ENCODE data around the gene MYCBP2.
A peak's percentile ranks its signal among the peaks of the same experiment; 100 is the strongest.

The MYCBP2 gene

DNA sequence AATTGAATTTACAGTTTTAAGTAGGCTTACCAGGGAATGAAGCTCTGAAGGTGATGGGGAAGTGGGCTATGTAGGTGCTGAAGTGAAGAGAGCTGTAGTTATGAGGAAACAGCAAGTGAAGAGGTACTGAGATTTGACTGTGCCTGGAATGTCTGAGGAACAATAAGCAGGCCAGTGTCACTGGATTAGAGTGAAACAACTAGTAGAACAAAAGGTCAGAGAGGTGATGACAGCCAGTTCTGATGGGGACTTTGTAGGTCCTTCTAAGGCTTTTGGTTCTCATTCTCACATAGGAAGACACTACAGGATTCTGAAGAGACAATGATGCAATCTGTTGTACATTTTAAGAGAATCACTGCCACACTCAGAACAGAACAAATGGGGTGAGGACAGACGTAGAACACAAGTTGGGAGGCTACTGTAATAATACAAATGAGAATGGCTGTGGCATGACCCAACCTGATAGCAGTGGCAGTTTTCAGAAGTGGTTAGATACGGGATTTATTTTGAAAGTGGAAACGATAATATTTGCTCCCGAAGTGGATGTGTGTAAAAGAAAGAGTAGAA lies 130.8 kb downstream of the MYCBP2 start:
- ATAC-seq (ENCODE audit: low read depth), result no peak; the same call in 2 of the 3 replicates
- H3K4me1 ChIP-seq (ENCODE audit: insufficient read depth, poor library complexity, severe bottlenecking), result no peaks in the 10 kb centered on the region
- DNase-seq (ENCODE audit: low spot score), result no peak

DNA sequence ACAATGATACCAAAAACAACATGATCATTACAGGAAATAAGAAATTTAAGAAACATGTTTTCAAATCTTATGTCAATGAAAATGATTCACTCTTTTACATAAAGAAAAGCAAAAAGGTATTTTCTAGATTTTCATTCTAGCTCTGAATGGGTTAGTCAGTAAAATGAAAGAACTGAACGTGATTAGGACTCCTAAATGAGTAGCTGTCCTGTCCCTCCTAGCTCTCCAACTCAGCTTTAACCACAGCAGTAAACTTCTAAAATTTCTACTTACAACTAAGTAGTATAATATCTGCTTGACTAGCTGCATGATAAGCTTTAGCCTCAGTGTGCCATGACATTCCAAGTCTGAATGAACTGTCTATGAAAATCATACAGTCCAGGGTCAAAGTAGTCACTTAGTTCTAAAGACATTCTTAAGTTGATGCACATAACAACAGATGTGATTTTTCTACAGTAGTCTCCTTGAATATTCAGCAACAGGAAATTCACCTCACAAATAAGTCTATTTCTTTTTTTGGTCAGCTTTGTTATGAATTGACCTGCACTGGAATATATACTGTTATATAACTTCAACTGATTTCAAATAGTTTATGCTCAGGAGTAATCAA lies 136.4 kb downstream of the MYCBP2 start:
- Histone ChIP-seq H3K4me3 (ENCODE audit: severe bottlenecking) (no peak overlapping the region), H3K27ac (ENCODE audit: poor library complexity, severe bottlenecking) (no peak overlapping the region), H3K4me1 (ENCODE audit: insufficient read depth, poor library complexity, severe bottlenecking) (no peaks in the 10 kb centered on the region), H3K27me3 (ENCODE audit: insufficient read depth, poor library complexity, severe bottlenecking) (no peaks in the 10 kb centered on the region), H3K9me3 (ENCODE audit: severe bottlenecking) (no peaks in the 10 kb centered on the region), H3K36me3 (ENCODE audit: low read depth) (peaks cover 69% of the 10 kb centered on the region)
- TF ChIP-seq, protein P1, sequence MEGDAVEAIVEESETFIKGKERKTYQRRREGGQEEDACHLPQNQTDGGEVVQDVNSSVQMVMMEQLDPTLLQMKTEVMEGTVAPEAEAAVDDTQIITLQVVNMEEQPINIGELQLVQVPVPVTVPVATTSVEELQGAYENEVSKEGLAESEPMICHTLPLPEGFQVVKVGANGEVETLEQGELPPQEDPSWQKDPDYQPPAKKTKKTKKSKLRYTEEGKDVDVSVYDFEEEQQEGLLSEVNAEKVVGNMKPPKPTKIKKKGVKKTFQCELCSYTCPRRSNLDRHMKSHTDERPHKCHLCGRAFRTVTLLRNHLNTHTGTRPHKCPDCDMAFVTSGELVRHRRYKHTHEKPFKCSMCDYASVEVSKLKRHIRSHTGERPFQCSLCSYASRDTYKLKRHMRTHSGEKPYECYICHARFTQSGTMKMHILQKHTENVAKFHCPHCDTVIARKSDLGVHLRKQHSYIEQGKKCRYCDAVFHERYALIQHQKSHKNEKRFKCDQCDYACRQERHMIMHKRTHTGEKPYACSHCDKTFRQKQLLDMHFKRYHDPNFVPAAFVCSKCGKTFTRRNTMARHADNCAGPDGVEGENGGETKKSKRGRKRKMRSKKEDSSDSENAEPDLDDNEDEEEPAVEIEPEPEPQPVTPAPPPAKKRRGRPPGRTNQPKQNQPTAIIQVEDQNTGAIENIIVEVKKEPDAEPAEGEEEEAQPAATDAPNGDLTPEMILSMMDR (IDR thresholded peaks at IDR 0.05; ENCODE audit: poor library complexity, severe bottlenecking), result no peak
- ATAC-seq (ENCODE audit: low read depth), result no peak
- no peak for DNase-seq (ENCODE audit: low spot score)

More for the DNA sequence above, 130.8 kb downstream of the MYCBP2 start:
- Histone ChIP-seq H3K9me3 (ENCODE audit: severe bottlenecking) (no peaks in the 10 kb centered on the region), H3K4me3 (ENCODE audit: severe bottlenecking) (no peak overlapping the region), H3K27me3 (ENCODE audit: insufficient read depth, poor library complexity, severe bottlenecking) (no peaks in the 10 kb centered on the region), H3K27ac (ENCODE audit: poor library complexity, severe bottlenecking) (no peak overlapping the region), H3K36me3 (ENCODE audit: low read depth) (peaks cover 37% of the 10 kb centered on the region)
- TF ChIP-seq, protein P1 (IDR thresholded peaks at IDR 0.05; ENCODE audit: poor library complexity, severe bottlenecking), result no peak

DNA sequence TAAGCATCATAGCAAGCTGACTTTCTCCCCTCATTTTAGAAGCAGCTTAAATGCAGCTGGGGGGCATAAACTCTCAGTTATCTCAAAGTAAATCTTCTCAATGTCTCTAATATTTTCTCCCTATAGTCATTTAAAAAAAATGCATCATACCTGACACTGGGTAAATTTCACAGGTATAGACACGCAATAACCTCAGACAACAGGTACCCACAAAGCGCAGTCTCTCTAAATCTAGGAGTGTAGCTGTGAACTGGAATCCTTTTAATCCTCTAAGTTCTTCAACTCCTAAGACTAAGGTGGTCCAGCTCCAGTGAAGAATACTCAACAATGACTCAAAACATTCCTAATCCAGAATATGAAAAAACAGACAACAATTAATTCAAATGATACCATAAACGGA lies 141.2 kb downstream of the MYCBP2 start:
- peak; percentile 23; the same call in 1 of the 3 replicates for ATAC-seq (ENCODE audit: low read depth)
- no peak overlapping the region for H3K4me3 ChIP-seq (ENCODE audit: severe bottlenecking)
- H3K9me3 ChIP-seq (ENCODE audit: severe bottlenecking), result no peaks in the 10 kb centered on the region
- no peak for DNase-seq (ENCODE audit: low spot score)
- no peaks in the 10 kb centered on the region for H3K27me3 ChIP-seq (ENCODE audit: insufficient read depth, poor library complexity, severe bottlenecking)
- no peak overlapping the region for H3K27ac ChIP-seq (ENCODE audit: poor library complexity, severe bottlenecking)
- H3K4me1 ChIP-seq (ENCODE audit: insufficient read depth, poor library complexity, severe bottlenecking), result no peaks in the 10 kb centered on the region
- H3K36me3 ChIP-seq (ENCODE audit: low read depth), result peaks cover 64% of the 10 kb centered on the region
- TF ChIP-seq, protein P1 (IDR thresholded peaks at IDR 0.05; ENCODE audit: poor library complexity, severe bottlenecking), result no peak

DNA sequence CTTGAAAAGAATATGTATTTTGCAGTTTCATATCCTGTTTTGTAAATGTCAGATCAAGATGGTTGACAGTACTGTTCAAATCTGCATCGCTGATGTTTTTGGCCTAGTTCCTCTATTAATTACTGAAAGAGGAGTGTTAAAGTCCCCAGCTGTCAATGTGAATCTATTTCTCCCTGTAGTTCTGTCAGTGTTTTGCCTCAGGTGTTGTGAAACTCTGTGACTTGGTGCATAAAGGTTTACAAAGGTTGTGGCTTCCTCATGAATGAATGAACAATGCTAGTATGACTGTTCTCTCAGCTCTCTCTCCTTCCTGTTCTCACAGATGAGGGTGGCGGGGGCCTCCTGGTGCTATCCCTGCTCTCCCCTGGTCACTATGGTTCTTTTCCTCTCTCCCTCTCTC lies 142.4 kb downstream of the MYCBP2 start:
- Histone ChIP-seq H3K27ac (ENCODE audit: poor library complexity, severe bottlenecking) (no peak overlapping the region), H3K36me3 (ENCODE audit: low read depth) (peaks cover 67% of the 10 kb centered on the region), H3K9me3 (ENCODE audit: severe bottlenecking) (no peaks in the 10 kb centered on the region), H3K4me1 (ENCODE audit: insufficient read depth, poor library complexity, severe bottlenecking) (no peaks in the 10 kb centered on the region), H3K27me3 (ENCODE audit: insufficient read depth, poor library complexity, severe bottlenecking) (no peaks in the 10 kb centered on the region), H3K4me3 (ENCODE audit: severe bottlenecking) (no peak overlapping the region)
- TF ChIP-seq, protein P1 (IDR thresholded peaks at IDR 0.05; ENCODE audit: poor library complexity, severe bottlenecking), result no peak
- ATAC-seq (ENCODE audit: low read depth), result no peak
- DNase-seq (ENCODE audit: low spot score), result no peak

DNA sequence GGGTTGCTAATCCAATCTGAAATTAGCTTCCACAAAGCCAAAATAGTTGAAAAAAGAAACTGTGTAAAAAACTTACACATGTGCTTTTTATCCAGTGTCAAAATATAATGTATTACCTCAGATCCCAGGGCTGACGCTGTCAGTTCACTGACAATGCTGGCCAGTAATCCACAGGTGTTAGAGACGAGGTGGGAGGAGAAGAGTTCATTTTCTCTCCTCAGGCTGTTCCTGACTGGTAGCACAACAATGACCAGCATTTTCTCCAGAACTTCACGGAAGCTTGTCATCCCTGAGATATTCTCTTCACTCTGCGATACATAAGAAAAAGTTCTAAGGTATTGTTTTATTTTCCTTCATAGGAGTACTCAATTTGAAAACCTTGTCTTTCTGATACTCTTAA lies 146.9 kb downstream of the MYCBP2 start:
- Histone ChIP-seq H3K4me1 (ENCODE audit: insufficient read depth, poor library complexity, severe bottlenecking) (no peaks in the 10 kb centered on the region), H3K4me3 (ENCODE audit: severe bottlenecking) (no peak overlapping the region), H3K27me3 (ENCODE audit: insufficient read depth, poor library complexity, severe bottlenecking) (no peaks in the 10 kb centered on the region), H3K9me3 (ENCODE audit: severe bottlenecking) (no peaks in the 10 kb centered on the region), H3K27ac (ENCODE audit: poor library complexity, severe bottlenecking) (no peak overlapping the region), H3K36me3 (ENCODE audit: low read depth) (peaks cover 74% of the 10 kb centered on the region)
- DNase-seq (ENCODE audit: low spot score) (no peak), ATAC-seq (ENCODE audit: low read depth) (no peak)
- TF ChIP-seq, protein P1 (IDR thresholded peaks at IDR 0.05; ENCODE audit: poor library complexity, severe bottlenecking), result no peak
